H1 (cell line): ENCODE measurements around the gene GPATCH2L. TPM values are rescaled to one million over a fixed set of nuclear protein-coding genes. Genes with fewer than 3 reads are reported as not detected.

Experiments used
- CTCF ChIA-PET: fragments of 300-600 bp; sonication (Branson Sonifier 250); formaldehyde crosslinking; loops from one replicate; lab custom pipeline; 2021; ENCODE audit not compliant: partially characterized antibody; lab: Charles Lee
- POLR2A ChIA-PET: fragments of 300-600 bp; sonication (Branson Sonifier 250); formaldehyde crosslinking; loops from one replicate; lab custom pipeline; 2021; ENCODE audit warnings: inconsistent platforms; ENCODE audit not compliant: partially characterized antibody; lab: Charles Lee
- DNase-seq, 2 experiments: peaks; one replicate each; pipeline versions ENCODE4 v3.0.0 to v3.0.0-alpha.2; 2010 to 2022; ENCODE audit warnings: low spot score in 2 of 2, low read depth in 1 of 2, mixed read lengths in 1 of 2
- FAIRE-seq: peaks from 2 replicates; lab custom pipeline; 2011; peaks lifted over from hg19 to GRCh38; lab: Jason Lieb, UNC
- H2AFZ ChIP-seq: 2 replicates; pipeline ENCODE4 v1.8.1; 2012; ENCODE audit warnings: low read length, inconsistent platforms
- H2AK5ac ChIP-seq: 2 replicates; pipeline ENCODE4 v1.6.1; 2013; ENCODE audit warnings: low read depth, low read length
- H2BK120ac ChIP-seq: replicated peaks from 2 replicates; pipeline ENCODE3; 2013; ENCODE audit warnings: low read depth, low read length, inconsistent platforms
- H2BK12ac ChIP-seq: 2 replicates; pipeline ENCODE4 v1.6.1; 2013; ENCODE audit warnings: low read depth, low read length
- H2BK15ac ChIP-seq: 2 replicates; pipeline ENCODE4 v1.6.1; 2013; ENCODE audit warnings: low read length
- H2BK20ac ChIP-seq: 2 replicates; pipeline ENCODE4 v1.6.1; 2013; ENCODE audit warnings: low read length
- H2BK5ac ChIP-seq: 2 replicates; pipeline ENCODE4 v1.6.1; 2013; ENCODE audit warnings: low read depth, low read length
- H3K14ac ChIP-seq: 2 replicates; pipeline ENCODE4 v1.6.1; 2013; ENCODE audit warnings: inconsistent platforms; ENCODE audit not compliant: insufficient read length
- H3K18ac ChIP-seq: 2 replicates; pipeline ENCODE4 v1.6.1; 2013; ENCODE audit warnings: low read length; ENCODE audit errors: extremely low read depth
- H3K23ac ChIP-seq: 2 replicates; pipeline ENCODE4 v1.6.1; 2013; ENCODE audit warnings: inconsistent platforms; ENCODE audit not compliant: insufficient read length
- H3K23me2 ChIP-seq: 2 replicates; pipeline ENCODE4 v1.6.1; 2013; ENCODE audit warnings: low read depth, low read length
- H3K27ac ChIP-seq: 2 replicates; pipeline ENCODE4 v1.6.1; 2011; ENCODE audit warnings: low read depth, low read length, inconsistent platforms
- H3K27me3 ChIP-seq, 4 experiments: replicated peaks in 1 of 4; 1 replicate in 1 of 4; 2 replicates in 3 of 4; pipeline versions ENCODE4 v1.6.1 to v1.8.1; 2011 to 2013; ENCODE audit warnings: low read length in 3 of 4, mild to moderate bottlenecking in 3 of 4, inconsistent platforms in 2 of 4, mixed read lengths in 2 of 4, moderate library complexity in 1 of 4; ENCODE audit not compliant: control insufficient read depth in 3 of 4, insufficient read depth in 3 of 4; ENCODE audit errors: extremely low read depth in 1 of 4
- H3K36me3 ChIP-seq, 4 experiments: 2 replicates each; pipeline versions ENCODE4 v1.6.1 to v1.8.1; 2011 to 2013; ENCODE audit warnings: mild to moderate bottlenecking in 4 of 4, low read length in 3 of 4, moderate library complexity in 2 of 4, control low read depth in 1 of 4, inconsistent platforms in 1 of 4; ENCODE audit not compliant: insufficient read depth in 4 of 4, control insufficient read depth in 2 of 4
- H3K4ac ChIP-seq: replicated peaks from 2 replicates; pipeline ENCODE3; 2013; ENCODE audit warnings: low read length, low read depth, mixed read lengths, inconsistent platforms; ENCODE audit not compliant: insufficient read length
- H3K4me1 ChIP-seq, 4 experiments: replicated peaks in 1 of 4; 1 replicate in 1 of 4; 2 replicates in 3 of 4; pipeline versions ENCODE4 v1.6.1 to v1.8.1; 2011 to 2013; ENCODE audit warnings: low read length in 3 of 4, inconsistent platforms in 2 of 4, mixed read lengths in 1 of 4; ENCODE audit not compliant: insufficient read depth in 4 of 4, control insufficient read depth in 3 of 4
- H3K4me2 ChIP-seq, 2 experiments: 2 replicates each; pipeline versions ENCODE4 v1.6.1 to v1.8.1; 2011 to 2013; ENCODE audit warnings: low read depth in 2 of 2, low read length in 2 of 2, control low read depth in 1 of 2, inconsistent platforms in 1 of 2, mild to moderate bottlenecking in 1 of 2; ENCODE audit not compliant: insufficient read depth in 1 of 2
- H3K4me3 ChIP-seq, 4 experiments: fragments of 200-600, 300-600 bp in 1 of 4; sonication (generic), shearing (Covaris generic), sonication (Bioruptor Twin) in 1 of 4; 2 replicates each; pipeline versions ENCODE4 v1.5.1 to v1.8.1; 2011 to 2016; ENCODE audit warnings: low read length in 4 of 4, low read depth in 3 of 4, control low read depth in 2 of 4, inconsistent platforms in 2 of 4, mild to moderate bottlenecking in 2 of 4, mixed read lengths in 1 of 4, moderate library complexity in 1 of 4; ENCODE audit not compliant: insufficient read depth in 2 of 4; ENCODE audit errors: extremely low read depth in 1 of 4
- H3K56ac ChIP-seq: replicated peaks from 2 replicates; pipeline ENCODE3; 2013; ENCODE audit warnings: low read depth, mild to moderate bottlenecking, mixed read lengths, low read length, inconsistent platforms; ENCODE audit not compliant: insufficient read length
- H3K79me1 ChIP-seq: 2 replicates; pipeline ENCODE4 v1.6.1; 2013; ENCODE audit warnings: low read depth, low read length, control low read depth
- H3K79me2 ChIP-seq, 2 experiments: 2 replicates each; pipeline versions ENCODE4 v1.6.1 to v1.8.1; 2012 to 2013; ENCODE audit warnings: low read length in 2 of 2, mild to moderate bottlenecking in 2 of 2, inconsistent platforms in 1 of 2; ENCODE audit not compliant: insufficient read depth in 2 of 2, control insufficient read depth in 1 of 2
- H3K9ac ChIP-seq, 4 experiments: replicated peaks in 1 of 4; 1 replicate in 1 of 4; 2 replicates in 3 of 4; pipeline versions ENCODE4 v1.6.1 to v1.8.1; 2011 to 2013; ENCODE audit warnings: low read depth in 3 of 4, low read length in 3 of 4, control low read depth in 2 of 4, mild to moderate bottlenecking in 2 of 4, moderate library complexity in 2 of 4, inconsistent platforms in 1 of 4; ENCODE audit errors: extremely low read depth in 1 of 4
- H3K9me3 ChIP-seq, 2 experiments: 2 replicates each; pipeline versions ENCODE4 v1.6.1 to v1.8.1; 2012 to 2013; ENCODE audit warnings: mild to moderate bottlenecking in 2 of 2, moderate library complexity in 2 of 2, control low read depth in 1 of 2, inconsistent platforms in 1 of 2, low read depth in 1 of 2, low read length in 1 of 2, mixed read lengths in 1 of 2; ENCODE audit not compliant: insufficient read depth in 2 of 2
- H4K20me1 ChIP-seq, 2 experiments: replicated peaks in 1 of 2; 2 replicates each; pipeline versions ENCODE3 to v1.8.1; 2011 to 2013; ENCODE audit warnings: inconsistent platforms in 2 of 2, low read length in 2 of 2, mild to moderate bottlenecking in 1 of 2; ENCODE audit not compliant: insufficient read depth in 2 of 2, control insufficient read depth in 1 of 2
- H4K5ac ChIP-seq: 2 replicates; pipeline ENCODE4 v1.6.1; 2013; ENCODE audit warnings: low read length, low read depth, mixed read lengths, inconsistent platforms; ENCODE audit not compliant: insufficient read length
- H4K8ac ChIP-seq: 2 replicates; pipeline ENCODE4 v1.8.0; 2013; ENCODE audit warnings: mild to moderate bottlenecking, moderate library complexity, low read length, inconsistent platforms; ENCODE audit not compliant: insufficient read depth; ENCODE audit errors: extremely low read depth
- H4K91ac ChIP-seq: replicated peaks from 2 replicates; pipeline ENCODE3; 2013; ENCODE audit warnings: low read length, mixed read lengths, inconsistent platforms; ENCODE audit not compliant: insufficient read length
- EGR1 ChIP-seq: IDR thresholded peaks from 2 replicates; pipeline ENCODE4 v1.6.1; 2011; ENCODE audit warnings: low read depth, low read length, borderline replicate concordance
- FOSL1 ChIP-seq: IDR thresholded peaks from 2 replicates; pipeline ENCODE4 v1.6.1; 2011; ENCODE audit warnings: mild to moderate bottlenecking, low read depth, low read length, moderate library complexity; ENCODE audit not compliant: insufficient read depth
- KDM4A ChIP-seq: IDR thresholded peaks from one replicate; pipeline ENCODE4 v1.7.1; 2012; ENCODE audit warnings: low read depth, mild to moderate bottlenecking, moderate library complexity, low read length, inconsistent platforms; ENCODE audit not compliant: severe bottlenecking
- NANOG ChIP-seq: IDR thresholded peaks from 2 replicates; pipeline ENCODE4 v1.6.1; 2011; ENCODE audit warnings: low read length, low read depth, mild to moderate bottlenecking, inconsistent platforms; ENCODE audit not compliant: insufficient read depth, poor library complexity, severe bottlenecking
- YY1 ChIP-seq: IDR thresholded peaks from 2 replicates; pipeline ENCODE4 v1.6.1; 2011; ENCODE audit warnings: low read depth, mild to moderate bottlenecking, low read length
- WGBS, 2 experiments: shearing (Covaris generic) in 1 of 2; methylation state at CpG; one replicate each; pipeline versions ENCODE4 v1.1.6 to v1.1.7; 2013 to 2015; ENCODE audit warnings: low lambda C conversion rate in 2 of 2, mixed read lengths in 2 of 2, inconsistent platforms in 1 of 2, low coverage in 1 of 2, missing lambda C conversion rate in 1 of 2; ENCODE audit not compliant: insufficient replicate concordance in 2 of 2, insufficient coverage in 1 of 2, insufficient read length in 1 of 2; ENCODE audit errors: extremely low coverage in 1 of 2, missing lambda C conversion rate in 1 of 2; 5-methylcytosine and 5-hydroxymethylcytosine counted together
- polyA plus RNA-seq, 7 experiments: library from polyadenylated mRNA; depleted of rRNA in 3 of 7; stranded (reverse) in 5 of 7; unstranded in 2 of 7; fragments of >200 nt in 5 of 7; fragments of 200-250 nt in 2 of 7; gene quantifications; 1 replicate in 5 of 7; 2 replicates in 1 of 7; 4 replicates in 1 of 7; pipeline versions ENCODE4 v1.2.1 to v1.2.3, GENCODE V29; 2011 to 2013; ENCODE audit warnings: missing spikeins in 2 of 7, mixed read lengths in 2 of 7
- total RNA-seq: library from RNA; stranded (reverse); fragmentation: NEBNext Ultra II Directional; extraction: Animal tissue kit (Norgen Biotek cat#: 25700); gene quantifications from 2 replicates; pipeline ENCODE4 v1.2.1, GENCODE V29; 2021

Gene GPATCH2L
- total and polyA plus RNA-seq, 2 of the 8 experiments (the other 6 are each of a cell fraction or from before 2014, with no cell fraction given): 26.0 to 54.9 TPM

- DNase-seq (no peak), FAIRE-seq (no peak)
- no peak overlapping the region for H4K5ac ChIP-seq
- ChIA-PET CTCF (interaction anchor here (1.7 kb wide), 1 partner anchor 10 kb away, joined by 4 read pairs; no protein-coding TSS in a partner anchor), POLR2A (no interaction called here)
- H2BK20ac ChIP-seq: no peak overlapping the region
- no peak overlapping the region for H3K27ac ChIP-seq
- WGBS, 2 experiments: 81% methylated on average over 8 of the region's 8 CpGs; no CpG with 5 or more reads in 1 of the 2 experiments
- H2BK12ac ChIP-seq: no peak overlapping the region
- no peaks in the 10 kb centered on the region for H3K36me3 ChIP-seq
- H3K4me1 ChIP-seq: peaks cover 0 to 6% (median 2%) of the 10 kb centered on the region in 4 experiments; a peak in 2 of 7 replicates
- H2AFZ ChIP-seq: no peak overlapping the region
- H4K8ac ChIP-seq: no peak overlapping the region
- no peak overlapping the region for H2BK15ac ChIP-seq
- H3K9ac ChIP-seq: no peak overlapping the region
- peaks cover 0 to 5% (median 4%) of the 10 kb centered on the region in 4 experiments; a peak in 5 of 7 replicates for H3K27me3 ChIP-seq
- H3K23me2 ChIP-seq: no peaks in the 10 kb centered on the region
- no peak overlapping the region for H2BK120ac ChIP-seq
- H3K4me3 ChIP-seq: no peak overlapping the region
- H3K18ac ChIP-seq: no peak overlapping the region
- H3K79me1 ChIP-seq: no peaks in the 10 kb centered on the region
- no peak overlapping the region for H3K4ac ChIP-seq
- no peak overlapping the region for H3K23ac ChIP-seq
- H3K14ac ChIP-seq: no peak overlapping the region
- no peak overlapping the region for H4K91ac ChIP-seq
- no peaks in the 10 kb centered on the region for H4K20me1 ChIP-seq
- no peaks in the 10 kb centered on the region for H3K79me2 ChIP-seq
- H2BK5ac ChIP-seq: no peak overlapping the region
- no peak overlapping the region for H3K4me2 ChIP-seq
- H3K56ac ChIP-seq: no peak overlapping the region
- no peak overlapping the region for H2AK5ac ChIP-seq
- H3K9me3 ChIP-seq: no peaks in the 10 kb centered on the region
- TF ChIP-seq NANOG (no peak), EGR1 (no peak), KDM4A (no peak), FOSL1 (no peak), YY1 (no peak)
Measured at GRCh38 chr14:76125511-76125910, 26.2 kb upstream of the GPATCH2L start.
